Aorta (tissue), 5 donors: ENCODE measurements around the gene EXPH5. TPM values are rescaled to one million over a fixed set of nuclear protein-coding genes. Genes with fewer than 3 reads are reported as not detected.
"Not testable (repeated sequence)": the region's sequence is repeated elsewhere in the genome, so short reads cannot be mapped to it uniquely, and the experiment has no call there.

Source experiments
- ATAC-seq: fragments of 200-7000 bp; cut with Tn5 transposase; one replicate; pipeline ENCODE4 v1.9.1; 2022; ENCODE audit warnings: moderate library complexity; ENCODE audit not compliant: low FRiP score
- DNase-seq, 2 donors: peaks; one replicate each; pipeline ENCODE4 v3.0.0-alpha.2; 2020
- H3K27ac ChIP-seq, 2 donors: one replicate each; pipeline ENCODE4 v1.5.1; 2013; ENCODE audit warnings: low read length in 2 of 2, mild to moderate bottlenecking in 2 of 2, moderate library complexity in 2 of 2, control low read depth in 1 of 2, inconsistent platforms in 1 of 2, low read depth in 1 of 2
- H3K27me3 ChIP-seq, 2 donors: one replicate each; pipeline ENCODE4 v1.6.1; 2013; ENCODE audit warnings: control low read depth in 1 of 2, low read length in 1 of 2, mild to moderate bottlenecking in 1 of 2, moderate library complexity in 1 of 2; ENCODE audit not compliant: insufficient read depth in 2 of 2, control insufficient read depth in 1 of 2
- H3K36me3 ChIP-seq, 2 donors: one replicate each; pipeline ENCODE4 v1.6.1; 2013; ENCODE audit warnings: control low read depth in 1 of 2, low read length in 1 of 2, mild to moderate bottlenecking in 1 of 2; ENCODE audit not compliant: insufficient read depth in 2 of 2, control insufficient read depth in 1 of 2
- H3K4me1 ChIP-seq, 2 donors: one replicate each; pipeline ENCODE4 v1.6.1; 2013; ENCODE audit warnings: low read length in 2 of 2, control low read depth in 1 of 2, mild to moderate bottlenecking in 1 of 2, moderate library complexity in 1 of 2; ENCODE audit not compliant: insufficient read depth in 2 of 2, control insufficient read depth in 1 of 2
- H3K4me3 ChIP-seq, 2 donors: one replicate each; pipeline ENCODE4 v1.5.1; 2013; ENCODE audit warnings: low read length in 2 of 2, control low read depth in 1 of 2, mild to moderate bottlenecking in 1 of 2
- H3K9me3 ChIP-seq: one replicate; pipeline ENCODE4 v1.6.1; 2013; ENCODE audit warnings: mild to moderate bottlenecking, low read length; ENCODE audit not compliant: control insufficient read depth
- WGBS, 2 donors: extraction: QIAGEN DNeasy Blood & Tissue Kit; methylation state at CpG; one replicate each; pipeline ENCODE4 v1.1.7; 2013; 5-methylcytosine and 5-hydroxymethylcytosine counted together
- intact Hi-C, 2 donors: fragments of 100-400 bp; cut with DNase I; formaldehyde crosslinking; loops; one replicate each; pipeline versions ENCODE4 v1.14.2 to v1.15.0; 2022
- long read RNA-seq, 2 donors: library from polyadenylated mRNA; unstranded; transcript quantifications; one replicate each; pipeline ENCODE4 v2.0.0, GENCODE V29; 2020 to 2021
- polyA plus RNA-seq, 2 donors: library from polyadenylated mRNA; stranded (reverse); fragments of 200-250 nt; gene quantifications; one replicate each; pipeline ENCODE4 v1.2.3, GENCODE V29; 2013
- total RNA-seq, 2 donors: library from RNA; stranded (reverse); fragmentation: NEBNext Ultra II Directional; extraction: Animal tissue kit (Norgen Biotek cat#: 25700); gene quantifications; one replicate each; pipeline ENCODE4 v1.2.1, GENCODE V29; 2021
- donor health status: healthy with polysubstance abuse.
- donor health status: Bipolar disorder and iron deficiency.
- donor health status: DM: no; HTN: no; CAD: no.
- donor health status: DM: no; HTN: no; CAD: no.
- donor health status: DM: yes; HTN: yes; CAD: no.

EXPH5 gene
- total RNA-seq (1 to 10 TPM; 1.8 to 4.5 TPM), polyA plus RNA-seq (under 1 TPM; 0.13 to 0.54 TPM)
- long read RNA-seq, donor 1, partial matches to known transcripts: 0 of 2 reads
- long read RNA-seq, donor 1, other reads (novel, unspliced or antisense): 2 of 2 reads
- long read RNA-seq, donor 2, partial matches to known transcripts: 0 of 1 reads
- long read RNA-seq, donor 2, other reads (novel, unspliced or antisense): 1 of 1 reads

GRCh38 chr11:108593214-108593922, at the start of gene EXPH5:
Gene EXPH5 (minus strand): TSS chr11:108593768. CDS start chr11:108593536, 232 bp downstream.
- ATAC-seq (peak; percentile 93), DNase-seq (peak; percentile 85 to 94)
- Histone ChIP-seq H3K4me1 (no peaks in the 10 kb centered on the region), H3K27ac (no peak within 1 kb of the TSS), H3K4me3 (peak within 1 kb of the TSS; percentile 72 to 79), H3K27me3 (no peaks in the 10 kb centered on the region), H3K36me3 (no peaks in the 10 kb centered on the region), H3K9me3 (no peaks in the 10 kb centered on the region)
- WGBS, 2 donors: 1% methylated on average over 34 to 37 of the region's 37 CpGs
- intact Hi-C loops: loop anchor here (1.0 to 5.0 kb wide), 3 partner anchors 54 to 126 kb away; partner anchors contain the start of genes C11orf65 (in 1 of the 2) and POGLUT3 (in 1 of the 2)

DNA sequence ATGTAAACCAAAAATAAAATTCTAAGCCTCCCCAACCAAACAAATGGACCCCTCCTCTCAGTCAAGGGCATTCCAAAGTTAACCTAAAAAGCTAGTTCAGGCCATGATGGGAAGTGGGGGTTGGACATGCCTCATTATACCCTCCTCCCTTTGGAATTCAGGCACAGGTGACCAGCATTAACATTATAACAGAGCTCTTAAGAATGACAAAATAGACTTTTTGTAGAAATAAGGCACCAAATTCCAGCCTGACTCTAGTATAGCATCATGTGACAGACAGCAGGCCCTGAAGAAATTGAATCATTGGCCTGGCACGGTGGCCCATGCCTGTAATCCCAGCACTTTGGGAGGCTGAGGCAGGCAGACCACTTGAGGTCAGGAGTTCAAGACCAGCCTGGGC, 48.2 kb upstream of the EXPH5 start:
- 70 to 83% methylated on average over 1 of the region's 1 CpG for WGBS, 2 donors
- intact Hi-C loops, DNase-seq: not testable (repeated sequence)

GRCh38 chr11:108639146-108639545, 45.6 kb upstream of the EXPH5 start:
- WGBS, 2 donors: 90 to 93% methylated on average over 1 of the region's 1 CpG
- no peak for ATAC-seq

More for the DNA sequence above, 48.2 kb upstream of the EXPH5 start:
- H3K4me3 ChIP-seq, H3K27me3 ChIP-seq, H3K36me3 ChIP-seq, H3K9me3 ChIP-seq, H3K27ac ChIP-seq, ATAC-seq, H3K4me1 ChIP-seq: not testable (repeated sequence)

DNA sequence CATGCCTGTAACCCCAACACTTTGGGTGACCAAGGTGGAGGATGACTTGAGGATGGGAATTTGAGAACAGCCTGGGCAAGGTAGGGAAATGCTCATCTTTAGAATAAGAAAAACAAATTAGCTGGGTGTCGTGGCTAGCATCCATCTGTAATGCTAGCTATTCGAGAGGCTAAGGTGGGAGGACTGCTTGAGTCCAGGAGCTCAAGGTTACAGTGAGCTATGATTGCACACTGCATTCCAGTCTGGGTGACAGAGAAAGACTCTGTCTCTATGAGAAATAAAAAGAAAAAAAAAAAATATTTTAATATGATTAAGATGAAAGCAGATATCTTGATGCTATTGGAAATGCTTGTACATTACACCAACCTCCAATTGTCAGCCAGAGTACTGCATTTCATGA, 42.7 kb upstream of the EXPH5 start:
- no peak for ATAC-seq
- no peak overlapping the region for H3K27ac ChIP-seq
- WGBS, 2 donors: 74 to 77% methylated on average over 2 of the region's 2 CpGs
- H3K27me3 ChIP-seq: no peaks in the 10 kb centered on the region
- H3K4me1 ChIP-seq: peaks cover 0 to 1% of the 10 kb centered on the region in 2 donors
- H3K9me3 ChIP-seq: no peaks in the 10 kb centered on the region
- no peaks in the 10 kb centered on the region for H3K36me3 ChIP-seq
- intact Hi-C loops: no loop called here
- H3K4me3 ChIP-seq: no peak overlapping the region
- DNase-seq: no peak

More at GRCh38 chr11:108639146-108639545, 45.6 kb upstream of the EXPH5 start:
- Histone ChIP-seq H3K27ac (no peak overlapping the region), H3K27me3 (no peaks in the 10 kb centered on the region), H3K9me3 (no peaks in the 10 kb centered on the region), H3K4me3 (no peak overlapping the region), H3K4me1 (no peaks in the 10 kb centered on the region), H3K36me3 (no peaks in the 10 kb centered on the region)
- DNase-seq: no peak
- intact Hi-C loops: no loop called here

- H3K27me3 ChIP-seq: no peaks in the 10 kb centered on the region
- no peaks in the 10 kb centered on the region for H3K36me3 ChIP-seq
- no peaks in the 10 kb centered on the region for H3K9me3 ChIP-seq
- no peak for ATAC-seq
- intact Hi-C loops: no loop called here
- no peak for DNase-seq
- no peak overlapping the region for H3K27ac ChIP-seq
- no peak overlapping the region for H3K4me3 ChIP-seq
- peaks cover 0 to 1% of the 10 kb centered on the region in 2 donors for H3K4me1 ChIP-seq
Observed at GRCh38 chr11:108635106-108635505, 41.5 kb upstream of the EXPH5 start.

GRCh38 chr11:108632041-108632704, 38.6 kb upstream of the EXPH5 start:
- no peak for DNase-seq
- Histone ChIP-seq H3K9me3 (no peaks in the 10 kb centered on the region), H3K27me3 (no peaks in the 10 kb centered on the region), H3K36me3 (no peaks in the 10 kb centered on the region), H3K4me1 (peaks cover 0 to 1% of the 10 kb centered on the region in 2 donors), H3K27ac (no peak overlapping the region), H3K4me3 (no peak overlapping the region)
- no peak for ATAC-seq
- intact Hi-C loops: no loop called here
- 36 to 42% methylated on average over 2 of the region's 2 CpGs for WGBS, 2 donors

DNA sequence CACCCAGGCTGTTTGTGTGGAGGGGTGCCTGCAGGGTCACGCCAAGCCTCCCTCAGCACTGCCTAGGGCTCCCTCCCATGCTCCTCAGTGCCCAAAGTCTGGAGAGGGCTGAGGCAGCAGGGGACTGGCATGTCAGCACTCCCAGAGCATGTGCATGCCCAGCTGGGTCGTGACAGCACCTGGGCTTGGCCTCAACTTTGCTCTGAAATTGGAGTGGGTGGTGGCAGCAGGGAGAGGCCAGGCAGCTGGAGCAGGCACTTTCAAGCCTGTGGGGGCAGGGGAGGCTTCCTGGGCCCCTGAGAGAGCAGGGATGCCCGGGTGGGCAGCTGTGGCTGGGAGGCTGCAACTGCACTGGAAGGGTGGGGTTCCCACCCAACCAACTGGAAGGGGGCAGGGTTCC, 35.7 kb upstream of the EXPH5 start:
- Histone ChIP-seq H3K4me3 (no peak overlapping the region), H3K9me3 (no peaks in the 10 kb centered on the region), H3K27me3 (no peaks in the 10 kb centered on the region), H3K36me3 (no peaks in the 10 kb centered on the region), H3K27ac (no peak overlapping the region), H3K4me1 (peaks cover 0 to 1% of the 10 kb centered on the region in 2 donors)
- DNase-seq (no peak), ATAC-seq (no peak)
- 73 to 81% methylated on average over 3 of the region's 3 CpGs for WGBS, 2 donors
- intact Hi-C loops: no loop called here

DNA sequence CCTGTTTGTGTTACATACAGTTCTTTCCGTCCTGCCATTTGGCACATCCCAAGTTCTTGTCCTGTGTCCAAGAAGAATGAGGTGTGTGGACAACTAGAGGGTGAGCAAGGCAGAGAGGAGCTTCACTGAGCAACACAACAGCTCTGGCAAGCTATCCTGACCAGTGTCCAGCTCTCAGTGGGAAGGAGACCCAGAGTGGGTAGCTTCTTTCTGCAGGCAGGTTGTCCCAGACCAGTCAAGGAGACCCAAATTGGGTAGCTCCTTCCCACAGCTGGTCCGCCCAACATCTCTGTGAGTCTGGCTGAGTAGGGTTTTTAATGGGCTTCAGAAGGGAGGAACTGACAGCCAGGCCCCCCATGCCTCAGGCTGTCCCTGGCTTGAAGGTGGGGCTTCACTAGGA, 35.2 kb upstream of the EXPH5 start:
- DNase-seq: no peak
- no peaks in the 10 kb centered on the region for H3K27me3 ChIP-seq
- peaks cover 0 to 1% of the 10 kb centered on the region in 2 donors for H3K4me1 ChIP-seq
- H3K36me3 ChIP-seq: no peaks in the 10 kb centered on the region
- no peak overlapping the region for H3K27ac ChIP-seq
- no peaks in the 10 kb centered on the region for H3K9me3 ChIP-seq
- no peak overlapping the region for H3K4me3 ChIP-seq
- peak; percentile 36 for ATAC-seq
- WGBS, 2 donors: 84 to 88% methylated on average over 2 of the region's 2 CpGs
- intact Hi-C loops: no loop called here
